ENCODE results near the gene BMAL1. TPM values are rescaled to one million over a fixed set of nuclear protein-coding genes. Genes with fewer than 3 reads are reported as not detected.
"Not testable (repeated sequence)": the region's sequence is repeated elsewhere in the genome, so short reads cannot be mapped to it uniquely, and the experiment has no call there.

BMAL1 gene
- total RNA-seq, 1 donor from 2014 or later = 7.7 TPM

GRCh38 chr11:13251966-13252365 lies 25.6 kb upstream of the BMAL1 start:
- Mint-ChIP-seq H3K9me3 (ENCODE audit: unreplicated experiment) (no peaks in the 10 kb centered on the region), H3K27me3 (ENCODE audit: unreplicated experiment) (peaks cover 4% of the 10 kb centered on the region), H3K4me1 (ENCODE audit: unreplicated experiment) (no peaks in the 10 kb centered on the region), H3K27ac (ENCODE audit: unreplicated experiment) (no peak overlapping the region), H3K36me3 (ENCODE audit: low read depth, unreplicated experiment) (no peaks in the 10 kb centered on the region), H3K4me3 (ENCODE audit: unreplicated experiment) (no peak overlapping the region)
- DNase-seq (ENCODE audit: low spot score) = no peak
- no peak for TF ChIP-seq CTCF (IDR thresholded peaks at IDR 0.05; ENCODE audit: unreplicated experiment)

GRCh38 chr11:13252438-13252837 lies 25.2 kb upstream of the BMAL1 start:
- no peaks in the 10 kb centered on the region for H3K9me3 Mint-ChIP-seq (ENCODE audit: unreplicated experiment)
- no peak overlapping the region for H3K4me3 Mint-ChIP-seq (ENCODE audit: unreplicated experiment)
- TF ChIP-seq CTCF (IDR thresholded peaks at IDR 0.05; ENCODE audit: unreplicated experiment) = no peak
- no peaks in the 10 kb centered on the region for H3K4me1 Mint-ChIP-seq (ENCODE audit: unreplicated experiment)
- peaks cover 3% of the 10 kb centered on the region for H3K27me3 Mint-ChIP-seq (ENCODE audit: unreplicated experiment)
- H3K27ac Mint-ChIP-seq (ENCODE audit: unreplicated experiment) = no peak overlapping the region
- DNase-seq (ENCODE audit: low spot score) = no peak
- no peaks in the 10 kb centered on the region for H3K36me3 Mint-ChIP-seq (ENCODE audit: low read depth, unreplicated experiment)

GRCh38 chr11:13256216-13256615 lies 21.4 kb upstream of the BMAL1 start:
- TF ChIP-seq CTCF (IDR thresholded peaks at IDR 0.05; ENCODE audit: unreplicated experiment) = no peak
- Mint-ChIP-seq H3K27ac (ENCODE audit: unreplicated experiment) (no peak overlapping the region), H3K4me3 (ENCODE audit: unreplicated experiment) (no peak overlapping the region), H3K9me3 (ENCODE audit: unreplicated experiment) (no peaks in the 10 kb centered on the region), H3K4me1 (ENCODE audit: unreplicated experiment) (peaks cover 5% of the 10 kb centered on the region), H3K27me3 (ENCODE audit: unreplicated experiment) (peaks cover 2% of the 10 kb centered on the region), H3K36me3 (ENCODE audit: low read depth, unreplicated experiment) (no peaks in the 10 kb centered on the region)
- no peak for DNase-seq (ENCODE audit: low spot score)

- H3K27me3 Mint-ChIP-seq (ENCODE audit: unreplicated experiment); H3K36me3 Mint-ChIP-seq (ENCODE audit: low read depth, unreplicated experiment); H3K4me3 Mint-ChIP-seq (ENCODE audit: unreplicated experiment); H3K27ac Mint-ChIP-seq (ENCODE audit: unreplicated experiment); H3K9me3 Mint-ChIP-seq (ENCODE audit: unreplicated experiment); DNase-seq (ENCODE audit: low spot score); H3K4me1 Mint-ChIP-seq (ENCODE audit: unreplicated experiment): not testable (repeated sequence)
Measured at GRCh38 chr11:13258061-13258460, 19.5 kb upstream of the BMAL1 start.

- no peaks in the 10 kb centered on the region for H3K36me3 Mint-ChIP-seq (ENCODE audit: low read depth, unreplicated experiment)
- TF ChIP-seq CTCF (IDR thresholded peaks at IDR 0.05; ENCODE audit: unreplicated experiment) = no peak
- H3K27ac Mint-ChIP-seq (ENCODE audit: unreplicated experiment) = no peak overlapping the region
- H3K4me1 Mint-ChIP-seq (ENCODE audit: unreplicated experiment) = peaks cover 14% of the 10 kb centered on the region
- H3K27me3 Mint-ChIP-seq (ENCODE audit: unreplicated experiment) = peaks cover 4% of the 10 kb centered on the region
- DNase-seq (ENCODE audit: low spot score) = no peak
- H3K9me3 Mint-ChIP-seq (ENCODE audit: unreplicated experiment) = no peaks in the 10 kb centered on the region
- H3K4me3 Mint-ChIP-seq (ENCODE audit: unreplicated experiment) = no peak overlapping the region
Measured at GRCh38 chr11:13258855-13259254, 18.7 kb upstream of the BMAL1 start.

GRCh38 chr11:13259374-13259773 lies 18.2 kb upstream of the BMAL1 start:
- Mint-ChIP-seq H3K4me1 (ENCODE audit: unreplicated experiment) (peaks cover 15% of the 10 kb centered on the region), H3K27ac (ENCODE audit: unreplicated experiment) (no peak overlapping the region), H3K4me3 (ENCODE audit: unreplicated experiment) (no peak overlapping the region), H3K9me3 (ENCODE audit: unreplicated experiment) (no peaks in the 10 kb centered on the region), H3K27me3 (ENCODE audit: unreplicated experiment) (peaks cover 5% of the 10 kb centered on the region), H3K36me3 (ENCODE audit: low read depth, unreplicated experiment) (no peaks in the 10 kb centered on the region)
- DNase-seq (ENCODE audit: low spot score) = no peak
- TF ChIP-seq CTCF (IDR thresholded peaks at IDR 0.05; ENCODE audit: unreplicated experiment) = no peak
